ENCODE data around the gene CEP70. TPM values are rescaled to one million over a fixed set of nuclear protein-coding genes. Genes with fewer than 3 reads are reported as not detected.

The CEP70 gene
- 3.4 and 8.2 TPM in 2 replicates for total RNA-seq

GRCh38 chr3:138594150-138594934, at the start of gene CEP70:
Gene CEP70 (minus strand): TSS chr3:138594260. CDS start chr3:138572927, 21,333 bp downstream.

GRCh38 chr3:138608322-138609135, 14.5 kb upstream of the CEP70 start, which contains the start of gene FAIM:
Gene FAIM (plus strand): TSS chr3:138608771. CDS start chr3:138619727, 10,956 bp downstream.

Other genes with a start within 250 kb of the CEP70 start
- 16.9 and 30.6 TPM in 2 replicates for gene MRAS, start 245.7 kb downstream of the CEP70 start, total RNA-seq
- gene ESYT3, start 159.6 kb downstream of the CEP70 start, total RNA-seq, result 0.85 and 1.4 TPM in 2 replicates
- gene FAIM, start 14.5 kb upstream of the CEP70 start, total RNA-seq, result 3.1 and 8.8 TPM in 2 replicates
- 1.6 and 2.9 TPM in 2 replicates for gene PIK3CB, start 240.7 kb upstream of the CEP70 start, total RNA-seq